G401.6 (cell line): ENCODE results near the gene SPTY2D1.
"Not testable (repeated sequence)": the region's sequence is repeated elsewhere in the genome, so short reads cannot be mapped to it uniquely, and the experiment has no call there.

Source experiments
- FAIRE-seq: peaks from 2 replicates; lab custom pipeline; 2012; peaks lifted over from hg19 to GRCh38; lab: Jason Lieb, UNC

Gene SPTY2D1, protein sequence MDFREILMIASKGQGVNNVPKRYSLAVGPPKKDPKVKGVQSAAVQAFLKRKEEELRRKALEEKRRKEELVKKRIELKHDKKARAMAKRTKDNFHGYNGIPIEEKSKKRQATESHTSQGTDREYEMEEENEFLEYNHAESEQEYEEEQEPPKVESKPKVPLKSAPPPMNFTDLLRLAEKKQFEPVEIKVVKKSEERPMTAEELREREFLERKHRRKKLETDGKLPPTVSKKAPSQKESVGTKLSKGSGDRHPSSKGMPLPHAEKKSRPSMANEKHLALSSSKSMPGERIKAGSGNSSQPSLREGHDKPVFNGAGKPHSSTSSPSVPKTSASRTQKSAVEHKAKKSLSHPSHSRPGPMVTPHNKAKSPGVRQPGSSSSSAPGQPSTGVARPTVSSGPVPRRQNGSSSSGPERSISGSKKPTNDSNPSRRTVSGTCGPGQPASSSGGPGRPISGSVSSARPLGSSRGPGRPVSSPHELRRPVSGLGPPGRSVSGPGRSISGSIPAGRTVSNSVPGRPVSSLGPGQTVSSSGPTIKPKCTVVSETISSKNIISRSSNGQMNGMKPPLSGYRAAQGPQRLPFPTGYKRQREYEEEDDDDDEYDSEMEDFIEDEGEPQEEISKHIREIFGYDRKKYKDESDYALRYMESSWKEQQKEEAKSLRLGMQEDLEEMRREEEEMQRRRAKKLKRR

GRCh38 chr11:18634140-18635032 is at the start of gene SPTY2D1:
TSS of gene SPTY2D1 (minus strand) at chr11:18634342. CDS start at chr11:18634257, 85 bp downstream.
- FAIRE-seq, result peak; percentile 98

- FAIRE-seq, result no peak
Observed at GRCh38 chr11:18682466-18682865, 48.3 kb upstream of the SPTY2D1 start.

DNA sequence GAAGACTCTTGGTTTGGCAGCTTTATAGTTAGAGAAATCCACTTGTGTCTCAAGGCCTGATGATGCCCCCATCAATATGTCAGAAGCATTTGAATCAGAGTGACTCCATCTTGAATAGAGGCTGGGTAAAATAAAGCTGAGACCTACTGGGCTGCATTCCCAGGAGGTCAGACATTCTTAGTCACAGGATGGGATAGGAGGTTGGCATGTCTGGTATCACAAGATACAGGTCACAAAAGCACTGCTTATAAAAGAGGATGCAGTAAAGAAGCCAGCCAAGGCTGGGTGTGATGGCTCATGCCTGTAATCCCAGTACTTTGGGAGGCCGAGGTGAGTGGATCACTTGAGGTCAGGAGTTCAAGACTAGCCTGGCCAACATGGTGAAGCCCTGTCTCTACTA is 47.8 kb upstream of the SPTY2D1 start:
- not testable (repeated sequence) for FAIRE-seq

- no peak for FAIRE-seq
Observed at GRCh38 chr11:18677560-18677959, 43.4 kb upstream of the SPTY2D1 start.

DNA sequence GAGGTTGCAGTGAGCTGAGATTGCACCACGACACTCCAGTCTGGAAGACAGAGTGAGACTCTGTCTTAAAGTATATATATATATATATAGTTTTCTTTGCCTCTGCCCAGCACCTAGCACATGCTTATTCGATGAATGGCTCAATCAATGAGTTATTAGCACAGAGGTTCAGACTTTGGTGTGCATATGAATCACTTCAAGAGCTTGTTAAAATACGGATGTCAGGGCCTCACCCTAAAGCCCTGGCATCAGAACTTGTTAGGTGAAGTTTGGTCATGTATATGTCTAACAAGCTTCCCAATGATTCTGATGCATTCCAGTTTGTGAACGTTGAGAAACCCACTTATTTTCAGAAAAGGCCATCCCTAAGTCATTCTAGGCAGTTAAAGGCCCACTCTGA is 42.7 kb upstream of the SPTY2D1 start:
- FAIRE-seq, result no peak

DNA sequence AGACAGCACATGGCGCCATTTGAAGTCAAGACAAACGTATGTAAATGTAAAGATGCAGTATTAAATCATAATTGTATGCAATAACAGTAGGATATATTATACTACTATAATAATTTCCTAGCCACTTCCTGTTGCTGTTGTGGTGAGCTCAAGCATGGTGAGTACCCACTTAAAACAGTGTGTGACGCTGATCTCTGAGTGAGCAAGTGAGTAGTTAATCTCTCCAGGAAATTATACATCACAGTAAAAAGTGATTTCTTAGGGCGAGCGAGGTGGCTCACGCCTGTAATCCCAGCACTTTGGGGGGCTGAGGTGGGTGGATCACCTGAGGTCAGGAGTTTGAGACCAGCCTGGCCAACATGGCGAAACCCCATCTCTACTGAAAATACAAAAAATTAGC is 38.1 kb upstream of the SPTY2D1 start:
- FAIRE-seq, result not testable (repeated sequence)

GRCh38 chr11:18671246-18671645 is 37.1 kb upstream of the SPTY2D1 start:
- no peak for FAIRE-seq

DNA sequence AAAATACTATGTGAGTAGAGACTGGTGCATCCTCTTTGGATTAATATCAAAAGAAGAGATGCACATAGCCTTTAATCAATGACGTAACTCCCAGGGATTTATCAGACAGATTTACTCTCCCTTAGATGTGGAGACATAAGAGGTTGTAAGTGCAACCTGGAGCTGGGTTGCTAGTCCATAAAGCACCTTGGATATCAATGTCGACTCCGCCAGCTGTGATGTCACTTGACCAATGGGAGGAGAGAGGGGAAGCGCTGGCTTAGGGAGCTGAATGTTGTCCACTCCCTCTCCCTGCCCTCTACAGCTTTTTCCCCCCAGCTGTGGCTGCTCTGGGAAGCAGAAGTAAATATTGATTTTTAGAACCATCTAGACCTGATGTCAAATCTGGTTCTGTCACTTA is 35.6 kb upstream of the SPTY2D1 start:
- no peak for FAIRE-seq

- FAIRE-seq, result no peak
Observed at GRCh38 chr11:18669219-18669596, 35.1 kb upstream of the SPTY2D1 start.

GRCh38 chr11:18668131-18668530 is 34.0 kb upstream of the SPTY2D1 start:
- FAIRE-seq, result no peak

GRCh38 chr11:18665353-18665872 is 31.3 kb upstream of the SPTY2D1 start:
- not testable (repeated sequence) for FAIRE-seq

- FAIRE-seq, result no peak
Observed at GRCh38 chr11:18657673-18658072, 23.5 kb upstream of the SPTY2D1 start.

DNA sequence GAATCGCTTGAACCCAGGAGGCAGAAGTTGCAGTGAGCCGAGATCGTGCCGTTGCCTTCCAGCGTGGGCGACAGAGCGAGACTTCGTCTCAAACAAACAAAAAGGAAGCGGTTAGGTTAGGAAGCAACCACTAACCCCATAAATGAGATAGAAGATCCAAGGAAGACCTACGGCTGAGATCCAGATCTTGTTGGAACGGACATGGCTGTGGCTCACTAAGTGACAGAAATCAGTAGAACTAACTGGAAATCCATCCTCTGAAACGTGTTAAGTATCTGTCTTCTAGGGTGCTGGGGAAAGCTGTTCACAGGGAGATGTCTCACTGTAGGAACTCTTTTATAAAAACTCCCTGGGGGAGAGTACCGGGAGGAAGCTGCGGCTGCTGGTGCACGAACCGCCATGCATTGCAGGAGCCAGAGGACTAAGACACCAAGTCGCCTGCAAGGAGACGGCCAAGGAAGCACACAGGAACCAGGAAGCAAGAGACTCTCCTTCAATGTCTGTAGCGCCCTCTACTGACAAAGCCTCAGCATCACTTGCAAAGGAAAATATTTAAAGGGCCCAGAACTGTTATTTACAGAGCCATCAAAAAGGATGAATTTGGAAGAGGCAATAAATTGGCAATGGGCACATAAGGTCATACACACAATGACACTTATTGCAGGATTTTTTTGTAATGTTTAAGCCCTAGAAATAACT is 16.9 kb upstream of the SPTY2D1 start:
- no peak for FAIRE-seq

DNA sequence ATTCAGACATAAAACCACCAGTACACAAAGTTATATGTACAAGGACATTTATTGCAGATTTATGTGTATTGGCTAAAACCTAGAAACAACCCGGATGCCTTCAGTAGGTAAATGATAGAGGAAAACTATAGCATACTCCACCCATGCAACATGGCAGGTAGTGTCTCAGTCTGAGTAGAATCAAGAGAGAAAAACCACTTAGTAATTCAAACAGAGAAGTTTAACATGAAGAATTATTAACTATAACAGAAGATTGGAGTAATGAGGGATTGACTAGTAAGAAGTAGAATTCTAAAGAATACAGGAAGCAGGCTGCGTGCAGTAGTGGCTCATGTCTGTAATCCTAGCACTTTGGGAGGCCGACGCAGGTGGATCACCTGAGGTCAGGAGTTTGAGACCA is 16.2 kb upstream of the SPTY2D1 start:
- FAIRE-seq, result no peak

- not testable (repeated sequence) for FAIRE-seq
Observed at GRCh38 chr11:18643034-18643433, 8.9 kb upstream of the SPTY2D1 start.

GRCh38 chr11:18641677-18642076 is 7.5 kb upstream of the SPTY2D1 start:
- no peak for FAIRE-seq

- no peak for FAIRE-seq
Observed at GRCh38 chr11:18633256-18634139, 644 bp downstream of the SPTY2D1 start.

GRCh38 chr11:18632841-18633240 is 1.3 kb downstream of the SPTY2D1 start:
- no peak for FAIRE-seq

DNA sequence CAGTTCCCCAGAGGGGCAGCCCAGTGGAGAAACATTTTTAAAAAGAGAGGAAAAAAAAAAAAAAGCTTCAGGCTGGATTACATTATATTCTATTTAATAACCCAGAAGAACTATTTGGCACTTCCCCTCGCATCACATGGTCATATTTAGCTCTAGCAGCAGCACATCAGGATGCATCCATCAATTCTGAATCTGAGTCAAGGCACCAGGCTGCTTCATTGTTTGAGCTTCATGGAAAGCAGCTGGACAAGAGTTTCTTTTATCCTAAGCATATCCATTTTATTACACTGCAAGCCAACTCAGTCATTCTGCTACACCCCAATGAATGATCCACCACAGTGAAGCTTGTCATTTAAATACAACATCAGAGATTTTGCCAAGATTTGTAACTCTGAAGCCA is 10.0 kb downstream of the SPTY2D1 start:
- no peak for FAIRE-seq

- no peak for FAIRE-seq
Observed at GRCh38 chr11:18623707-18624106, 10.4 kb downstream of the SPTY2D1 start.
